SKM-1 (cell line): ENCODE results near the gene OR7C2.

Experiments used
- DNase-seq: peaks from one replicate; lab custom pipeline; 2025; ENCODE audit not compliant: unreplicated experiment; lab: John Stamatoyannopoulos, UW

Gene OR7C2

DNA sequence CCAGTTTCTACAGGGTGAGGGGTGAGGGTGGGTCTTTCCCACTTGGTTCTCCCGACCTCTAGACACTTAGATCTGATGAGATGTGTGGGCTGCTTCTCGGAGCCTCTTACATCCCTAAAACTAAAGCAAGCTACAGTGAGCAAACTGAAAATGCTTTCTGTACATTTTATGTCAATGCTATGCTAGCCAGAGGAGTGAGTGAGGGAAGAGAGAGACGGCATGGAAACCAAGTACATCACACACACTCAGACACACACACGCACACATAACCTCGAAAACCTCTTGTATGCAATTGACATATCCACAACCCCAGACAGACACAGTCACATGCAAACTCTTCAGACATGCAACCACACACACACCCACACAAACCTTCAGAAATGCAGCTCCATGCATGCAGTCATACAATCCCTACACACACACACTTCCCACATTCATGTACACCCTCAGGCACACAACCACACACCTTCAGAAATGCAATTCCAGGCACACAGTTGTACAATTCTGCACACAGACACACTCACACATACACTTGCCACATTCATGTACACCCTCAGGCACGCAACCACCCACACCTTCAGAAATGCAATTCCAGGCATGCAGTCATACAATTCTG lies 37.0 kb downstream of the OR7C2 start:
- DNase-seq, result no peak

DNA sequence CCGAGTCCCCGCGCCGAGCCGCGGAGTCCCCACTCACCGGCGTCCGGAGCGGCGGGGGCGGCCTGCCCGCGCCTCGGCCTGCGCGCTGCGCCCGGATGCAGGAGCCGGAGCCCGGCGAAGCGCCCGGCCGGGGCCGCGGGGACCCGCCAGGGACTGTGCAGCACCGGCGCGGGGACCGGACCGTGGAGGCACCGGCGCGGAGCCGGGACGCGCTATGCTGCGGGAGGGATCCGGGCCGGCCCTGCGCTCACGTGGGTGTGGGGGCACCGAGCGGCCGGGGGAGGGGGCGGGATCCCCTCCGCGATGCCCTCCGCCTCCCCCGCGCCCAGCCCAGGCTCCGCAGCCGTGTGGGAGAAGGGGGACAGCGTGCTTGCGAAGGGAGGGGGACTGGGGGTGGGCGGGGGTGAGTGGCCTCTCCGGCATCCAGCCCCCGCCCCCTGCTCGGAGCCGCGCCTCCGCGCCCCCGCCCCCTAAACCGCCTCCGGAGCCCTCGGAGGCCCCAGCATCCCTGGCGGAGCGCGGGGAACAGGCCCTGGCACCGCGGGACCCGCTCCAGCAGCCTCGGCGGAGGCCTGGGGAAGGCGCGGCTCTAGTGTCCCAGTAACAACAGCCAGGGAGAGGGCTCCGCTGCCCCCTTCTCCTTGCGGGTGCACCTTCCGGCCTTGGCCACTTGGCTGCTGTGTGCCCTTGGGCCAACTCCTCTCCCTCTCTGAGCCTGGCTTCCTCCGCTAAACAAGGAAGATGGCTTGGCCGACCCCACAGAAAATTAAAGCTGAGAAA lies 38.4 kb downstream of the OR7C2 start, which contains the start of gene SLC1A6:
Gene SLC1A6, minus strand, starts transcription at position 389 of the 780 bp plus-strand sequence. CDS start 6,954 bp downstream, outside the sequence.
- DNase-seq, result no peak

DNA sequence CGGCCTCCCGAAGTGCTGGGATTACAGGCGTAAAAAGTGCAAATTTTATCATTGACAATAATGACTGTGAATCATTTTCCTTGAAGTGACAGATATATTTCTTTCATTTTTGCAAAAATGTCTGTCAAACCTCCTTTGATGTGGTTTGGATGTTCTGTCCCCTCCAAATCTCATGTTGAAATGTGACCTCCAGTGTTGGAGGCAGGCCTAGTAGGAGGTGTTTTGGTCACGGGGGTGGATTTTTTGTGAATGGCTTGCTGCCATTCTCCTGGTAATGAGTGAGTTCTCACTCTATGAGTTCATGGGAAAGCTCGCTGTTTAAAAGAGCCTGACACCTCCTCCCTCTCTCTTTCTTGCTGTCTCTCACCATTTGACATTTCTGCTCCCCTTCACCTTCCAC lies 43.8 kb downstream of the OR7C2 start:
- DNase-seq, result no peak
